Stimulated activated naive CD8-positive, alpha-beta T cell treated with anti-CD3 and anti-CD28 coated beads, Interleukin-15, Interleukin-2, amounts not matched to agents 100 U/mL and 50 U/mL, for 24 hours (primary cell): ENCODE data around the gene IZUMO1R.
"Not testable (repeated sequence)": the region's sequence is repeated elsewhere in the genome, so short reads cannot be mapped to it uniquely, and the experiment has no call there.

Experiments used
- ATAC-seq: fragments of 150-1000 bp; cut with Tn5 transposase; one replicate; pipeline ENCODE4 v1.10.0; 2021
- DNase-seq: peaks from one replicate; pipeline ENCODE4 v3.0.0; 2021

IZUMO1R gene

DNA sequence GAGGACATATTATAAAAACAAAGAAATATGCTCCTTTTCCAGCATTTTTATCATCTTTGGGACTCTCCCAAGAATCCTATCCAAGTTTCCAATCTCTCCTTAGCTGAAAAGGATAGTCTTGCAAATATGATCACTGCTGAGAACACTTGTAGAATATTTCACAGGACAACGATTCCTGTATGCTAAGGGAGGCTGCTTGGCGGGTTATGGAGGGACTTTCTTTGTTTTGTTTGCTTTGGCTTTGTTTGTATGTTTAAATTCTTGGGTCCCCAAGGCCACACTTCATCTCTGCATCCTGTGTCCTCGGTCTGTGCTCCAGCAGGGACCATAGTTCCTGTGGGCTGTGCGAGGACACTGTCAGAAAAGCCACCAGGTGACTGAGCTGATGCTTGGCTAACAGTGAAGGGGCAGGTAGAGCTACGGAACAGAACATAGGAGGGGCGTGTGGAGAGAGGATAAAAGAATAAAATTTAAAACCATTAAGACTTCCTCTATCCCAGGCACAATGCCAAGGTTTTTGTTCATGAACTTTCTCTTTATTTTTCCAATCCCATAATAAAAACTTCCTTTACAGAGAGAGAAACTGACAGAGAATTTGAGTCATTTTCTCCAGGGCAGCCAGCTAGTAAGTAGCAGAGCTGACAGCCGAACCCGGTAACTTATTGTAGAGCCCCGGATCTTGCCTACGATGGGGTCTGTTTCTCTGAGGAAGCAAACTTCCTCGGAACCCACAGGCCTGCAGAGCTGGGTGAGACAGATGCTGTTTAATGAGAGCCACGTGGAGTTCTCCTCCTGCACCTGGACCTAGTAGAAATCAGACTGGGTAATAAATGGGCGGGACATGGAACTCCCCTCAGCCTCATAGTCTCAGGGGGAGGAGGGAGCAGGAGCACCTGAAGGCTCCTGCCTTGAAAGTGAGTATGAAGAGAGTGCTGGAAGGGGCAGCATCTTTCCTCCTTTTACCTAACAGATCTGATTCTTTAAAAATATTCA lies at the start of gene IZUMO1R:
IZUMO1R (plus strand) TSS at position 615 of the 993 bp plus-strand sequence. CDS start 1,057 bp downstream, outside the sequence.
- no peak for ATAC-seq
- DNase-seq = no peak

DNA sequence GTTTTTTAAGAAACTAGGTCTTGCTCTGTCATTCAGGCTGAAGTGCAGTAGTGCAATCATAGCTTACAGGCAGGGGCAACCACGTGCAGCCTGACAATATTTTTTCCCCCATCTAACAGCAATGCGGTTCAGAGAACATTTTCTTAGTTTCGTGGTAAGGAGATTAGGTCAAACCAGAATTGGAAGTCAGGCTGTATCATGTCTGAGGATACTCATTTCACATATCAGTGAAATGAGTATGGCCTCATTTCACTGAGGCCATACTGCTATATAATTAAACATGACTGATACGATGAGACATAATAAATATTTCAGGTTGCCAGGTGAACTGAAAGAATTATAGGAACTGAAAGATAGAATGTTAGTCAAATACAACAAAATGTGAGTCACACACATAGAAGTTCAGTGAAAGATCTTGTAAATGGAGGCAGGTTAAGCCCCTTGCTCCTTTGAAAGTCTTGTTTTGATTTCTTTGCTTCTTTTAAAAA lies 32.5 kb upstream of the IZUMO1R start:
- no peak for ATAC-seq
- no peak for DNase-seq

DNA sequence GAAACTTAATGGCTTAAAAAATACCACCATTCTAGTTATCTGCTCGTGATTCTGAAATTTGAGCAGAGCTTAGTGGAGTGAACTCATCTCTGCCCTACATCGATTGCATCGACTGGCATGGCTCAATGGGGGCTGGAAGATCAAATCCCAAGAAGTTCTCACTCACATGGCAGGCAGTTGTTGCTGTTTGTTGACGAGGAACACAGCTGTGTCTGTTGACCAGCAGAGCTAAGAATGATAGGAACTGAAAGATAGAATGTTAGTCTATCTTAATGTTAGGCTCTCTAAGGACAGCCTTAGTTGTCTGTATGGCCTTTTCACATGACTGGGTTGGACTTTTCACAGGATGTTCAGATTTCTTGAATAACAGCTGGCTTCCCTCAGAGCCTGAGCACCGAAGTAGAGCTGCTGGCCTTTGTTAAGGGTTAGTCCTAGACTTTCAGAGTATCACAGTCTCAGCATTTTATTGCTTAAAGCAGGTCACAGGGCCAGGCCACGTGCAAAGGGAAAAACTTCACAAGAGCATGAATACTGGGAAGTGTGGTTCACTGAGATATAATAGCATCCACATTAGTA lies 31.6 kb upstream of the IZUMO1R start:
- DNase-seq (no peak), ATAC-seq (no peak)

DNA sequence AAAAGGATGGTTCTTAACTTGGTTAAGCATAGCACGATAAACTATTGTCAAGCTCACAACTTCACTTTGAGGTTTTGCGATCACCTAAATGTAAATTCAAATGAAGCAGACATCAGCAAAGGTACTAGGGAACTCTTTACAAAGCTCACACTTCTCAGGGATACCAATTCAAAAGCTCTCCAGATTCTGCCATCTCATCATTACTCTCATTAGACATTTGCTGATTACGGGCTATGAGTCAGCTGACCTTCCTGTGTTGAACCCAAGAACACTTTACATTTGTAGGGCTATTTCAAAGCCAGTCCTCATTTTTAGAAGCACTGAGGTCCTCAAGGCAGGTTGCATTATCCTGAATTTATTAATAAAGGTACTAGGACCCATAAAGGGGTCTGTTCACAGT lies 28.4 kb upstream of the IZUMO1R start:
- no peak for DNase-seq

DNA sequence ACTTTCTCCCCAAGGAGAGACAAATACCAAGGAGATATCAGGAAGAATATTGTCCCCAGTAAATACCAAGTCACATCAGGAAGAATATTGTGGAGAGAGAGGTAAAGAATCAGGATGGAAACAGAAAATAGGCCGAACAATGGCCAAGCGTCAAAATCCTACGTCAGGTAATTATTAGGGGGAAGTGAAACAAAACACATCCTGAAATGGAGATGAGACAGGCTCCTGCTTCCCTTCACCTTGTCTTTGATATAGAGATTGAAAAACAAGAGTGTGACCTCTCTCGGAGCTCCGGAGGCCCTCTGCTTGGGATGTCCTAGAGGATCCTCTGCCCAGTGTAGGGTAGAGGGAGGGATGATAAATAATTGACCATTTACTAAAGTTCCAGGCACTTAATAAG lies 27.4 kb upstream of the IZUMO1R start:
- ATAC-seq (no peak), DNase-seq (no peak)

More for the DNA sequence above, 28.4 kb upstream of the IZUMO1R start:
- no peak for ATAC-seq

DNA sequence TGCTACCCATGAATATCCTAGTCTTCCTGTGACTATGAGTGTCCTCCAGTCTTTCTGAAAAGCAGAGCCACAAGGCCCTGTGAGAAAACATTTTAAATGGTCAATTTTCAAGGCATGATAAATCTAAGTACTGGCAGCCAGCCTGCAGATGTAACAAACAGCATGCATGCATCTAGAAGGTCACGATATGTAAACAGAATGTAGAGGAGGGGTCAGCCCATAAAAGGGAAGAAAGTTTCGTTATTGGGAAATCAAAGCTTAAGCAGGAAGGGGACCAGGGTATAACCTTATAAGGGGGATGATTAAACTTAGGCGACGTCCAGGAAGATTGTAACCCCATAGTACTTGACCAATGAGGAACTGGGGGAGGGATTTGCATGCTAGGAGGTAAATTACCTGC lies 26.2 kb upstream of the IZUMO1R start:
- ATAC-seq, DNase-seq: not testable (repeated sequence)

DNA sequence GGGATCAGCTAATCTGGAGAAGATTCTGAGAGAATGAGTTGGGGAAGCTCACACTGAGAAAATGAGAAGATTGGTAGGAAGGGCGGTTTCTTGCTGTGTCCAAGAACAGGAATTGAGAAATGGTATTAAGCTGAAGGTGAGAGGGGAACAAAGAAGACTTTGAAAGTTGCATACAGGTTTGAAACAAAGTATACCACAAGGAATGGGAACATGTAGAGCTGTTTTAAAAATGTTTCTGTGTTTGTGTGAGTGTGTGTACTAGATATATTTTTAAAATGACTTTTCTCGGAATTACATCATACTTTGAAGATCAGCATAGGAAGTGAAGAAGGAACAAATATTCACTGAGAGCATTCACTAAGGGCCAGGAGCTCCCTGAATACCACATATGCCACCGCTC lies 24.4 kb upstream of the IZUMO1R start:
- DNase-seq (no peak), ATAC-seq (no peak)

DNA sequence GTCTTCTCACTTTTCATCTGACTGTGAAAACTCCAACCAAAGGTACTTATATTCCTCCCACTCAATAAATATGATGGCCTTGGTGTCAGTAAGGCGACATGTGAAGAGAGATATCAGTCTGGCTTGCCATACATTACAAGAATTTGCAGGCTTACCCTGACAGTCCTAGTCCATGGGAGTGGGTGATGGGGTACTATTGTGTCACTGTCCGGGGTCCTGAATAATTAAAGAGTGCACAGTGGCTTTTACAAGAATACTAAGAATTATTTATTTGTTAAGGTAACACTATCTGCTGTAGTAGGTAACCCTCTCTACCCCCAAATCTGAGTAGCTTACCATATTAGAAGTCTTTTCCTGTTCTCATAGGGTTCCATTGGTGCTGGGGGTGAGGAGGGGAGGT lies 23.1 kb upstream of the IZUMO1R start:
- DNase-seq = no peak
- no peak for ATAC-seq

DNA sequence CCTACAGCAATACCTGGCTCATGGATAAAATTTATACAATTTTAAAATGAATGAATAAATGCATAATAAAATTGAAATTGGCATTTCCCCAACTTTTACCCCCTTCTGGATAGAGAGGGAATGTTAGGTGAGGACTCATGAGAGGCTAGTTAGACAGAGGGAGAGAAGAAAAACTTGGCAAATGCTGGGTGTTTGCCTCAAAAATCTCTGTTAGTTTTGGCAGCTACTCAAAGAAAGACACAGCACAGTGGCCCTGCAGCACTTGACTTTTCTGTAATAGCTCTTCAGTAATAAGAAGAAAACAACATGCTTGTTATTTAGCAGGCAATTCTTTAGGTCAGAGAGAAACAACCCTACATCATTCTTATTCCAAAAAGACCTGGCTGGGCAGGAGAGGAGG lies 20.7 kb upstream of the IZUMO1R start:
- DNase-seq = no peak
- ATAC-seq = no peak

DNA sequence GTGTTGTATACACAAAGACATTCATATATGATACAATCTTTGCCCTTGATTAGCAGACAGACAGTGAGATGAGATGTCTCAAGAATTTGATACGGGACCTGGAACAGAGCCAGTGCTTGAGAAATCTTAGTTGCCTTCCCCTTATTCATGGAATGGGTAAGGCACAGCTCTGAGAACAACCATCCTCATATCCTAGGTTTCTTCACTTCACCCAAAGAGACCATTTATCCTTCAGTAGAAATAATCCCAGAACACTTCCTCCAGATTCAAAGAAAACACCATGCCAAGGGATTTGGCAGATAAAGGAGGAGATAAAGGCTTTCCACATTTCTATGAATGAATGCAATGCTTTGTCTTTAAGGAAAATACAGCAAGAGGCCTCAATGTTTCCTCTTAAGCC lies 8.8 kb upstream of the IZUMO1R start:
- DNase-seq (no peak), ATAC-seq (no peak)

DNA sequence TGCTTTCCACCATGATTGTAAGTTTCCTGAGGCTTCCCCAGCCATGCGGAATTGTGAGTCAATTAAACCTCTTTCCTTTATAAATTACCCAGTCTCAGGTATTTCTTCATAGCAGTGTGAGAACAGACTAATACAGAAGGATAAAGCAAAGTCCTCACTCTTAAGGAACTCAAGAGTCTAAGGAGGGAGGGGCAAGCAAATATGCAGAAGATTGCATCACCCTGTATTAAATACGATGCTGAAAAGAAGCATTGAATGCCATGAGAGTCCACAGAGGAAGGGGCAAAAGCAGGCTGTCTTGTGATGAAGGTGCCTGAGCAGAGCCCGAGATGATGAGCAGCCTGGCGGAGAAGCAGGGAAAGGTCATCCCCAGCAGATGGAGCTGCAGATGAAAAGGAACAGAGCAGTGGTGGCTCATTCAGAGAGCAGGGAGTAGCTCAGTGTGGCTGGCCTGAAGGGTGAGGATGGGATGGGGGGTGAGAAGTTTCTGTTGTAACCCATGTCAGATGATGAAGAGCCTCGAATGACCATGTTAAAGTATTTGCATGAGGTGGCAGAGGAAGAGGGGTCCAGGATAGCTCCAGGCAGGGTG lies 6.3 kb upstream of the IZUMO1R start:
- no peak for DNase-seq
- ATAC-seq = no peak

DNA sequence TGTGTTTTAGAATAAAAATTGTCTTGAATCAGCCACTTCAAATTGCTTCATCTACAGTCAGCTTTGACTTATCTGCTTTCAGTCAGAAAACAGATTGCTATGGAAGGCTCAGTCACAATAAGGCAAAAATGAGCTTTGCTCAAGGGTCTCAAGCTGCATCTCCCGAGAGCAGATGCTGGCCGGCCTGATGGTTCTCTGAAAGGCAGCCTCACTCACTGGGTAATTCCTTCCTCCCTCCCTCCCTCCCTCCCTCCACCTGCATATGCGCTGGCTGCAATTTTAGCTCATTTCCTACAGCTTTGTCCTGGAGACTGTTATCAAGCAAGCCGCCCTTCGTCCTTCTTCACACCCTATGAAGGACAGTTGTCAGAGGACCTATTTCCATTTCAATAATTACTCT lies 1.6 kb upstream of the IZUMO1R start:
- no peak for ATAC-seq
- no peak for DNase-seq

DNA sequence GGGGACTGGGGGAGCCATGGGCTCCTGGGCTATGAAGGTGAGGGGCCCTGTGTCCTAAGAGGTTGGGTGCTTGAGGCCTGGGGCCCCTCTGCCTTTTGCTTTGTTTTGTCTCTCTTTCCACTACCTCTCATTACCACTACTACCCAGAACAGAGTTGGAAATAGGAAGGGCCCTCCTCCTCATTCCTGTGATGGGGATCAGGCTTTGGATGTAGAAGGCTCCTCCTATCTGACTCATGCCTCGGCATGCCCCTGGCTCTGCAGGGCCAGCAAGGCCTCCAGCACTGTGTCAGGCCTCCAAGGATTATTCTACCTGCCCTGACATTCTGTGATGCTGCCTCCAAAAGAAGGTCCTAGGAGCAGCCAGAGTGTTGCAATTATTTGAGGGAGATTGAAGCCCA lies 766 bp downstream of the IZUMO1R start:
- DNase-seq (no peak), ATAC-seq (no peak)

DNA sequence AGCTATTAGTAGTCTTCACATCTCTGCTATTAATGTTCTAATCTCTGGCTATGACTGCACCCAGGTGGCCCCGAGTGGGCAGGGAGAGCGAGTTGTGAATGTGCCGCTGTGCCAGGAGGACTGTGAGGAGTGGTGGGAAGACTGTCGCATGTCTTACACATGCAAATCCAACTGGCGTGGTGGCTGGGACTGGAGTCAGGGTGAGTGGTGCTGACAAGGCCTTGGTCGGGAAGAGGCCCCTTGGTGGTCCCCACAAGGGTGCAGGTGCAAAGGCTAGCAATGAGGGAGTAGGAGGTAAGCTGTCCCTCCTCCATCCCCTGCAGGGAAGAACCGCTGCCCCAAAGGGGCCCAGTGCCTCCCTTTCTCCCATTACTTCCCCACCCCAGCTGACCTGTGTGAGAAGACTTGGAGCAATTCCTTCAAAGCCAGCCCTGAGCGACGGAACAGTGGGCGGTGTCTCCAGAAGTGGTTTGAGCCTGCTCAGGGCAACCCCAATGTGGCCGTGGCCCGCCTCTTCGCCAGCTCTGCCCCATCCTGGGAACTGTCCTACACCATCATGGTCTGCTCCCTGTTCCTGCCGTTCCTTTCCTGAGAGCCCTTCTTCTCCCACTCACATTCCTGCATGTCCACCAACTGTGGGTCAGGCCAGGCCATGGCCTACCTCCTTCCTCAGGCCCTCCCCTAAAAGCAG lies 2.9 kb downstream of the IZUMO1R start:
- ATAC-seq = no peak
- DNase-seq = no peak

DNA sequence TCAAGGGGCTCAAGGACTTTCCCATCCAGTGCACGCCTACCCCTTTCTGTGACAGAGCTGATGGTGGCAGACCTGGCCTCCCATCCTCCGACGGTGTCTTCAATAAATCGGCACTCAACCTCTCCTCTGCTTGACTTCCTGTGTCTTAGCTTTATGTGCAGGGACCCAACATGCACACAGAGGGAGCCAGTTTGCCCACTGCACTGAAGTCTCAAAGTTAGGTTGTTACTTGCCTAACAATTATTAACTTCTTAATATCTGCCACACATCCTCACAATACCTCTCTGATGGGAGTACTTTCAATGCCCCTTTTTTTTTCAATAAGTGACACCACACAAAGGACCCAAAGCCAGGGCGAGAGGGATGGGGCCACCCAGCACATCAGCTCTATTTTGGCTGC lies 3.6 kb downstream of the IZUMO1R start:
- no peak for DNase-seq
- no peak for ATAC-seq

DNA sequence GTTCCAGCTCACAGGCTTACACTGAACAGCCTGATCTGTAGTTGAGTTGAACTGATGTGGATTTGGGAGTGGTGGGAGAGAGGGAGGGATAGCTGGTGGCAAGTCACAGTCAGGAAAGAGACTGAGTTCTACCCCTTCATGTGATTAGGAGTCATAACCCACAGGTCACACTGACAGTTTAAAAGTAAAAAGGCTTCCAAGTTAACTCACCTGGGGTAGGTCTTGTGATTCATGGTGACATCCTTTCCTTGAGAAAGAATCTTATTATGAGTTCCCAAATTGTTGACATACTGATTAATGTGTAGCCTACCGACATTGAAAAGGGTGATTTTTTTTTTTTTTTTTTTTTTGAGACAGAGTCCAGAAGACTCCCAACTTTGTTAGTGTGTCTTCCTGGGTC lies 5.4 kb downstream of the IZUMO1R start:
- no peak for DNase-seq
- no peak for ATAC-seq

DNA sequence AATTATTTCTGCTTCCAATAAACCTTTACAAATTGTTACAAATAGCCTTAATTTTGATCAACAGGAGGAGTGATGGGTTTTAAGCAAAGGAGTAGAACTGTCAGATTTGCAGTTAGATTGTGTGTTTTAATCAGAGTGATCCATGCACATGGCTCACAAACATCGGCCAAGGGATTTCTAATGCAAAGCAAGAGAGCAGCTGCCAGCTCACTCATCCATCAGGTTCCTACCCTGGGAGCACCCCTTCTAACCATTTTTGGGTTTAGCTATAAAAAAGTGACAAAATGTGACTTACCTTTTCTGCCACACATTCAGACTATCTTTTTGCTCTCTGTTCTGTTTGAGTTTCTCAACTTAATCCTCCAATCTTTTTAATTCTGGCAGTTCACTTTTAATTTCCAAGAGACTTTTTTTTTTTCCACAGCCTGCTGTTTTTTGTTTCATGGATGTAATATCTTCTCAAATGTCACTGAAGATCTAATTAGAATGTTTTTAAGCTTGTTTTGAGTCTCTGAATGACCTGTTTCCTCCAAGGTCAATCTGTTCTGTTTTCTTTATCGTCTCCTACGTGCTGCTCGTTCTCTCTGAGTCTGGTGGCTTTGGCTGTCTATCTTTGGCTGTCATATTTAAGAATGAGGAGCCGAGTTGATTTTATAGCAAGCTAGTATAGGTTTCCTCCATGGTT lies 6.0 kb downstream of the IZUMO1R start:
- DNase-seq (no peak), ATAC-seq (no peak)

DNA sequence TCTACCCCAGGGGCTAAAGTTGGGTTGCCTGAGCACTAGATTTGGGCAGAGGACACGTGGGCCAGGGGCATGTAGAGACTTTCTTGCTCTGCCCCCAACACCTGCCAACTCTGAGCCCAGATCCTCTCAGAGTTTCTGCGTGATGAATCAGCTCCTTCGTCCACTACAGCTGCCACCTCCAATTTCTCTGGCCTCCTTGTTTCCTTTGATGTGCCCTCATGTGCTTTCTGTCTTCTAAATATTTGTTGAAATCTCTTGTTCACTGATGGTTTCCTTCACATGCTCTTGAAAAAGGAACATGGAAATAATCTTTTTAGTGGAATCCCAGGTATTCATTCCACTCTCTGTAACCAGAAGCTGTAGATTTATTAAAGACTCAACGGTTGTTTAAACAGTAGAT lies 8.0 kb downstream of the IZUMO1R start:
- ATAC-seq = no peak

DNA sequence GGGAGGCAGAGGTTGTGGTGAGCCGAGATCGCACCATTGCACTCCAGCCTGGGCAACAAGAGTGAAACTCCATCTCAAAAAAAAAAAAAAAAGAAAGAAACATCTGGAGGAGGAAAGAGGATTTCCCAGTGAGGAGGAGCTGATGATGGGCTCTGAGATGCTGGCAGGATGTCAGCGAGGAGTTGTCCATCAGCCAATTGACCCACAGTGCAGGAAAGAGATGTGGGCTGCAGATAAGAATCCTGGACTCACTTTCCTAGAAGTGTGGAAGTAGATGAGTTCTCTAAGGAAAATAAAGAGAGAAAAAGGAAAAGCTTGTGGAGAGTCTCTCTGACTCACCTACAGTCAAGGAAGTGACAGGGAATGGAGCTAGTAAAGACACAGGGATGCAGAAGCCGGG lies 9.7 kb downstream of the IZUMO1R start:
- no peak for DNase-seq
- no peak for ATAC-seq

More for the DNA sequence above, 8.0 kb downstream of the IZUMO1R start:
- no peak for DNase-seq

DNA sequence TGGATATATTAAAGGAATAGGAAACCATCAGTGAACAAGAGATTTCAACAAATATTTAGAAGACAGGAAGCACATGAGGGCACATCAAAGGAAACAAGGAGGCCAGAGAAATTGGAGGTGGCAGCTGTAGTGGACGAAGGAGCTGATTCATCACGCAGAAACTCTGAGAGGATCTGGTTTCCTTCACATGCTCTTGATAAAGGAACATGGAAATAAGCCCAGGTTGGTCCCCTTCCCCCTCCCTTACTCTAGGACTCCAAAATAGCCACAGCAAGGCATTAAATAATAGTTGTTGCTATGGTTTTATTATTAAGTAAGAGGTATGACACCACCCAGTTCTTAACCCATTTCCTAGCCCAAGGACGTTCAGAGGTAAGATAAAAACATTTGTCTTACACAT lies 11.3 kb downstream of the IZUMO1R start:
- DNase-seq = no peak
- no peak for ATAC-seq

DNA sequence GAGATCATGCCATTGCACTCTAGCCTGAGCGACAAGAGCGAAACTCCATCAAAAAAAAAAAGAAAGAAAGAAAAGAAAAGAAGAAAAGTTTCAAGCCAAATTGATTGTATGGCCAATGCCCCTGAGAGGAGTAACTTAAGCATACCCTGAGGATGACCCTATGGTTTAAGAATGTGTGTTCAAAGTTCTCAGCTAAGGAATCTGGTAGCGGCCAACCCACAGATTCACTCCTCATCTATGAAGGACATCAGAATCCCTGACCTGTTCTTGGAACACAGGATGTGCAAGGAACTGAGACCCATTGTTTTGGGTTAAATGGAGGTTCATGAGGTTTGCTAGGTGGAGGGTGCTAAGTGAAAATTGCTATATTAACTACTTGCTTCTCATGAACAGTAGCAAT lies 18.1 kb downstream of the IZUMO1R start:
- no peak for DNase-seq
- no peak for ATAC-seq

DNA sequence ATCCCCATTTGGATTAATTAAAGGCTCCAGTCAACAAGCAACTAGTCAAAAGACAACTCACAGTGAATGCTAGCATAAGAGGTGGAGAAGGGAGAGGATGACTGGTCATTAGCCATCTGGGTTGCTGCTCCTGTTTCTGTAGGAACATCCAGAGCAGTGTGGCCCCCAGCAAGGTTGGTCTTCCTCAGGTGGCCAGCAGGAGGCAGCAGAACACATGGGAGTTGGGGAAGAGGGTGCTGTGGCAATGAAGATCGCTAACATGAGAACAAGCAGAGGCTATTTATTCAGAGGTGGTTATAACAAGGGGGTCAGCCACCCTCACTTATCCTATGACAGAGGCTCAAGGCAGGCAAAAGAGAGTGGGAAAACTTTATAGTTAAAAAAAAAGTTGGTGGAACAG lies 21.3 kb downstream of the IZUMO1R start:
- ATAC-seq (peak; percentile 40), DNase-seq (peak; percentile 49)
